Measurements from ENCODE around the gene DCAF4L1.

The DCAF4L1 gene

GRCh38 chr4:41991916-41992767 lies 10.6 kb downstream of the DCAF4L1 start:
- DNase-seq = no peak

- no peak for DNase-seq
These were observed 11.7 kb downstream of the DCAF4L1 start for GRCh38 chr4:41992967-41993857.

- DNase-seq = no peak
These were observed 13.0 kb downstream of the DCAF4L1 start for GRCh38 chr4:41994461-41994985.

- DNase-seq = no peak
These were observed 16.5 kb downstream of the DCAF4L1 start for GRCh38 chr4:41998019-41998418.

DNA sequence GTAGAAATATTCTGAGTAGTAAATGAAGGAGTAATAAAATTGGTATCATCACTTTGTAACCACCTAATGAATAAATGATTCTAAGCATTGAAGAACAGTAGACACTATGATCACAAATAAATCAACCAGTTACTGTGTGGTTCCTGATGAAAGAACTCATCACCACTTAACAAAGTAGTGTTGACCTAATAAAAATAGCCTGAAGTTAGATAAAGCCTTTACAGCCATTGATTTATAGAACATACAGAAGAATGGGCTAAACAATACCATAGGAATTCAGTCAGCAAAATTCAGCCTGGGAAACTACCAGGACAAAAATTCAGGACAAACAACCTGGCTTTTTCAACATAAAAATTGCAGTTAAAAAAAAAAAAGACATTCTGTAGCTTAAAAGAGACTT lies 17.8 kb downstream of the DCAF4L1 start:
- DNase-seq = no peak

DNA sequence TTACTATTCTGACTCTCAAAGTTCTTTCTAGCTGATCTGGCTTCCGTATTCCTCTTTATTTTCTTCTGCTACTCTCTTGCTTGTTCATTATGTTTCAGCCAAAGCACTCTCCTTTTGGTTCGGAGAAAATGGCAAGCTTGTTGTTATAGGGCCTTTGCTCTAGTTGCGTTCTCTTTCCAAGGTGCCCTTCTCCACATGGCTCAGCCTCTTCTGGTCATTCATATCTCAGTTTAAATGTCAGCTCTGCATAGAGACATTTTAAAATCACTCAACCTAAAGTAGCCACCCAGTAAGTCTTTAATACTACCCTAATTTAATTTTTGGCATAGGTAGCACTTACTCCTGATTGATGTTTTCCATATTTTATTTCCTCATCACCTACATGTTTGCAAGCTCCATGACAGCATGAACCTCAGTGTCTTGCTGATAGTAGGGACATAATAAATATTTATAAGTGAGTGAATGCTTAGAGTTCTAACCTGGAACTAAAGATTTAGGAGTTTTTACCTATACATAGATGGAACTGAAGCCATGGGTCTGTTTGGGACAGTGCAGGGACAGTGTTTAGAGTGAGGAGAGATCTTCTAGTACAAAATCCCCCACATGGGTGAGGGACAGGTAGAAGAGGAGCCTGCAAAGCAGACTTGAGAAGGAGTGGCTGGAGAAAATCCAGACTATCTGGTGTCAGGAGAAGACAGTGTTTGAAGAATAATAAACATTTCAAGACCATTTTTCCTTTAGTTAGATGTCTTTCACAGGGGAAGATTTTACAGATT lies 26.6 kb downstream of the DCAF4L1 start:
- DNase-seq = no peak

GRCh38 chr4:42015438-42015837 lies 33.9 kb downstream of the DCAF4L1 start:
- no peak for DNase-seq

GRCh38 chr4:42018451-42018850 lies 36.9 kb downstream of the DCAF4L1 start:
- DNase-seq = no peak
